Activated CD4-positive, alpha-beta T cell treated with anti-CD3 and anti-CD28 coated beads, Interleukin-10, Interleukin-2, amounts not matched to agents 100 ng/mL and 50 ng/mL, durations not matched to agents 16 hours and 8 hours (primary cell): ENCODE data around the gene FRMPD1.
"Not testable (repeated sequence)": the region's sequence is repeated elsewhere in the genome, so short reads cannot be mapped to it uniquely, and the experiment has no call there.

Experiments used
- DNase-seq: peaks from one replicate; pipeline ENCODE4 v3.0.0-alpha.2; 2020

The FRMPD1 gene

GRCh38 chr9:37746448-37747270 lies 95.9 kb downstream of the FRMPD1 start:
- DNase-seq, result no peak

DNA sequence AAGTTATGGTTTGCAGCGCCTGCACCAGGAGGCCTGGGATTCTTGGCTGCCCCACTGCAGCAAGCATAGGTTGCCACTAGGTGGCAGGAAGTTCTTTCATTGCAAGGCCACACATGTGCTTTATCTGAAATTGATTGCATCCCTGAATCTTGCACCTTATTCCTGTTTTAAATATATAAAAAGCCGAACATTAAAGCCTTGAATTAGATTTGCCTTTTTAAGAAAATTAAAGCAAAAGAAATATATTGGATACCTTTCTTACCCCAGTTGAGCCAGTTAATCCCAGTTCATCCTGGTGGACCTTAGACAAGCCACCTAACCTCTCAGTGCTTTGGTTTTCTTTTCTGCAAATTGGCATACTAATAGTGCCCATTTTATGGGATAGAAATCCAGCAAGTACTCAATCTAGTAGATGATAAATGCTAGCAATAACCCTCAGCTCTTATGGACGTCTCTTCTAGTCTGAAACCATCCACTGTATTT lies 96.6 kb downstream of the FRMPD1 start:
- DNase-seq, result peak; percentile 69

GRCh38 chr9:37749129-37749528 lies 98.4 kb downstream of the FRMPD1 start:
- DNase-seq, result no peak

GRCh38 chr9:37751186-37751585 lies 100.4 kb downstream of the FRMPD1 start:
- no peak for DNase-seq

DNA sequence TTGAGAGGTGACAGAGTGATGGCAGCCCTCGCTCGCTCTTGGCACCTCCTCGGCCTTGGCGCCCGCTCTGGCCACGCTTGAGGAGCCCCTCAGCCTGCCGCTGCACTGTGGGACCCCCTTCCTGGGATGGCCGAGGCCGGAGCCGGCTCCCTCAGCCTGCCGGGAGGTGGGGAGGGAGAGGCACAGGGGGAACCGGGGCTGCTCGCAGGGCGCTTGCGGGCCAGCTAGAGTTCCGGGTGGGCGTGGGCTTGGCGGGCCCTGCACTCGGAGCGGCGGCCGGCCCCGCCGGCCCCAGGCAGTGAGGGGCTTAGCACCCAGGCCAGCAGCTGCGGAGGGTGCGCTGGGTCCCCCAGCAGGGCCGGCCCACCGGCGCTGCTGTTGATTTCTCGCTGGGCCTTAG lies 101.0 kb downstream of the FRMPD1 start:
- DNase-seq, result not testable (repeated sequence)

GRCh38 chr9:37752112-37752511 lies 101.4 kb downstream of the FRMPD1 start:
- DNase-seq, result not testable (repeated sequence)

- DNase-seq, result no peak
These were observed 102.1 kb downstream of the FRMPD1 start for GRCh38 chr9:37752642-37753488.

GRCh38 chr9:37753489-37754190 lies 102.9 kb downstream of the FRMPD1 start, which contains the start of gene TRMT10B:
TRMT10B (plus strand) TSS chr9:37753805; CDS start chr9:37761932, 8,127 bp downstream.
- peak; percentile 84 for DNase-seq

- DNase-seq, result no peak
These were observed 108.0 kb downstream of the FRMPD1 start for GRCh38 chr9:37758747-37759146.

- no peak for DNase-seq
These were observed 109.8 kb downstream of the FRMPD1 start for GRCh38 chr9:37760416-37761161.

- DNase-seq, result no peak
These were observed 110.8 kb downstream of the FRMPD1 start for GRCh38 chr9:37761511-37761910.

- not testable (repeated sequence) for DNase-seq
These were observed 114.5 kb downstream of the FRMPD1 start for GRCh38 chr9:37765263-37765662.

DNA sequence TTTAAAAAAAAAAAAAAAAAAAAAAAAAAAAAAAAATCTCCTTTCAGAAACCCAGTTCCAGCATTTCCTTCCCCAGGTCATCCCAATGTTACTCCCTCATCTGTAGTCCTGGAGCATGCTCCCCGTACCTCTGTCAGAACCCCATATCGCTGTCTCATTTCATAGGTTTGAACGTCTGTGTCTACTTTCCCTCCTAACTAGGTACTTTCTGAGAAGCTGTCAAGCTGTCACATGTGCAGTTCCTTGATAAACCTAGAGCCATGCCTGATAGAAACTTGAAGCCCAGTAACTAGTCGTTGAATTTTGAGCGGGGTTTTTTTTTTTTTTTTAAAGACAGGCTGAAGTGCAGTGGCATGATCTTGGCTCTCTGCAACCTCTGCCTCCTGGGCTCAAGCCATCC lies 118.6 kb downstream of the FRMPD1 start:
- DNase-seq, result no peak

DNA sequence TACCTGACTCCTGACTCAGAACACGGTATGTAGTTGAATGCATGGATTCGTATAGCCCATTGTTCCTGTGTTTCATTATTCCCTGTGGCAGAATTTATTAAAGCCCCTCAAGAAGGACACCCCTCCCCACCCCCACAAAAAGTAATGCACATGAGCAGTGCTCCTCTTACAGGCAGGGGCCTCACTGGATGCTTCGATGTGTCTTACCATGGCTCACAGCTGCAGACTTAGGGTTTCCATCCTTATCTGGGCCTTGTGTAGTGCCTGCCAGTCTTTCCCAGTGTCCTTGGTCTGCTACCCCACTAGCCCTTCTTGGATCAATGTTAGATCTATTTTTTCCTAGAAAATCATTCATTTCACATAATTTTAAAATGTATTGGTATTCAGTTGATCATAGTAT lies 119.2 kb downstream of the FRMPD1 start:
- no peak for DNase-seq

- no peak for DNase-seq
These were observed 124.6 kb downstream of the FRMPD1 start for GRCh38 chr9:37775216-37775919.

GRCh38 chr9:37776328-37776727 lies 125.6 kb downstream of the FRMPD1 start:
- no peak for DNase-seq

DNA sequence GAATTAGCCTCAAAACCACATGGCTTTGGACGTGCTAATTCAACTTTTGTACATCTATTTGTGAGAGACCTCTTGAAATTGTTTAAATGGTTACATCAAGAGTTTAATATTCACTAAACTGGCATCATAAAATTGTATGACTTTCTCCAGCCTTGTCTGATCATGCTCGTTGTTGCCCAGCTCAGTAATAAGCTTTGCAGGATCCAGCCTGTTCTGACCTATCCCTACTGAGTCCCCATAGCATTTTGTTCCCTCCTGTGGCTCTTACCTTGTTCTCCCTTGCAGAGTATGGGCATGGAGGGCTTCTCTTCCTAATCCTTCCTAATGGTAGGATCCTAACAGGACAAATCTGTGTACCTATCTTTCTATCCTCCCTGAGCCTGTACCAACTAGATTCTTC lies 127.8 kb downstream of the FRMPD1 start:
- no peak for DNase-seq

DNA sequence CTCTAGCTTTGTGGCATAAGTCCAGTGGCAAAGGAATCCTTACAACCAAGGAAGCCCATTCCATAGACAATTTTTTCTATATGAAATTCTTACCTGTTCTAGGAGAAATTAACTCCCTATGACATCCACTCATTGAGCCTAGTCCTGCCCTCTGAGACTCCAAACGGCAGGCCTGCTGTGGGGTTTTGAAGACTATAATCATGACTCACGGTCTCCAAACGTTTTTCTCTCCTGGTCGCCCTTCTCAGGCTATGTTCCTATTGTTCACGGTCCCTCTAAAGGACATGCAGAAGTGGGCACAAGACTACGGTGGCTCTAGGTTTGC lies 133.5 kb downstream of the FRMPD1 start:
- DNase-seq, result no peak

GRCh38 chr9:37784616-37785483 lies 134.1 kb downstream of the FRMPD1 start, which contains the start of gene EXOSC3:
EXOSC3 (minus strand) TSS chr9:37785064; CDS start chr9:37785044, 20 bp downstream.
- DNase-seq, result peak; percentile 92

GRCh38 chr9:37787059-37787458 lies 136.3 kb downstream of the FRMPD1 start:
- DNase-seq, result no peak

GRCh38 chr9:37788332-37788731 lies 137.6 kb downstream of the FRMPD1 start:
- DNase-seq, result no peak
